Gastrocnemius medialis (tissue), 4 donors: ENCODE data around the gene FLG.
"Not testable (repeated sequence)": the region's sequence is repeated elsewhere in the genome, so short reads cannot be mapped to it uniquely, and the experiment has no call there.

Experiments used
- POLR2A ChIP-seq, 2 donors: fragments of 450-650 bp; IDR thresholded peaks; one replicate each; pipeline ENCODE4 v1.6.1; 2017; ENCODE audit warnings: antibody characterized with exemption in 2 of 2, mild to moderate bottlenecking in 2 of 2, moderate library complexity in 2 of 2
- TF ChIP-seq, protein P1 (sequence below), 5 experiments: fragments of 450-650 bp in 3 of 5; fragments of 200-600 bp in 2 of 5; sonication (generic) in 2 of 5; IDR thresholded peaks in 4 of 5; conservative IDR thresholded peaks in 1 of 5; 1 replicate in 4 of 5; 2 replicates in 1 of 5; pipeline ENCODE4 v1.5.1; 2016 to 2019; ENCODE audit warnings: antibody characterized with exemption in 5 of 5, mild to moderate bottlenecking in 3 of 5, moderate library complexity in 3 of 5

DNA sequence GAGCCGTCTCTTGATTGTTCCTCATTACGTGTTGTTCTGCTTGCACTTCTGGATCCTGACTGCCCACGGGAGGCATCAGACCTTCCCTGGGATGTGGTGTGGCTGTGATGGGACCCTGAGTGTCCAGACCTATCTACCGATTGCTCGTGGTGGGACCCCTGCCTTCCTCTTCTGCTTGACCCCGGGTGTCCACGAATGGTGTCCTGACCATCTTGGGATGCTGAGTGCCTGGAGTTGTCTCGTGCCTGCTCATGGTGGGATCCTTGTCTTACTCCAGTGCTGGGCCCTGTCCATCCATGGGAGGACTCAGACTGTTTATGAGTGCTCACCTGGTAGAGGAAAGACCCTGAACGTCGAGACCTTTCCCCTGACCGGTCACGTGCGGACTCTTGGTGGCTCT, 12.9 kb downstream of the FLG start:
- TF ChIP-seq, protein P1, sequence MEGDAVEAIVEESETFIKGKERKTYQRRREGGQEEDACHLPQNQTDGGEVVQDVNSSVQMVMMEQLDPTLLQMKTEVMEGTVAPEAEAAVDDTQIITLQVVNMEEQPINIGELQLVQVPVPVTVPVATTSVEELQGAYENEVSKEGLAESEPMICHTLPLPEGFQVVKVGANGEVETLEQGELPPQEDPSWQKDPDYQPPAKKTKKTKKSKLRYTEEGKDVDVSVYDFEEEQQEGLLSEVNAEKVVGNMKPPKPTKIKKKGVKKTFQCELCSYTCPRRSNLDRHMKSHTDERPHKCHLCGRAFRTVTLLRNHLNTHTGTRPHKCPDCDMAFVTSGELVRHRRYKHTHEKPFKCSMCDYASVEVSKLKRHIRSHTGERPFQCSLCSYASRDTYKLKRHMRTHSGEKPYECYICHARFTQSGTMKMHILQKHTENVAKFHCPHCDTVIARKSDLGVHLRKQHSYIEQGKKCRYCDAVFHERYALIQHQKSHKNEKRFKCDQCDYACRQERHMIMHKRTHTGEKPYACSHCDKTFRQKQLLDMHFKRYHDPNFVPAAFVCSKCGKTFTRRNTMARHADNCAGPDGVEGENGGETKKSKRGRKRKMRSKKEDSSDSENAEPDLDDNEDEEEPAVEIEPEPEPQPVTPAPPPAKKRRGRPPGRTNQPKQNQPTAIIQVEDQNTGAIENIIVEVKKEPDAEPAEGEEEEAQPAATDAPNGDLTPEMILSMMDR (IDR thresholded peaks at IDR 0.05 in 4 of 5, conservative IDR thresholded peaks at IDR 0.05 in 1 of 5), result not testable (repeated sequence)
- TF ChIP-seq POLR2A (IDR thresholded peaks at IDR 0.05), result not testable (repeated sequence)
